ENCODE data around the gene CIROP. TPM values are rescaled to one million over a fixed set of nuclear protein-coding genes. Genes with fewer than 3 reads are reported as not detected.

The CIROP gene
- total RNA-seq, 1 experiment from 2014 or later = not detected

- Mint-ChIP-seq H3K27me3 (ENCODE audit: insufficient read depth, unreplicated experiment) (no peaks in the 10 kb centered on the region), H3K9me3 (ENCODE audit: unreplicated experiment) (no peaks in the 10 kb centered on the region), H3K4me3 (ENCODE audit: unreplicated experiment) (no peak overlapping the region), H3K36me3 (ENCODE audit: insufficient read depth, unreplicated experiment) (no peaks in the 10 kb centered on the region), H3K27ac (ENCODE audit: unreplicated experiment) (no peak overlapping the region), H3K4me1 (ENCODE audit: low read depth, unreplicated experiment) (no peaks in the 10 kb centered on the region)
- no peaks in the 10 kb centered on the region for H3K27me3 ChIP-seq (replicated peaks; ENCODE audit: control insufficient read depth, insufficient read depth, low read length)
- TF ChIP-seq, protein P1, sequence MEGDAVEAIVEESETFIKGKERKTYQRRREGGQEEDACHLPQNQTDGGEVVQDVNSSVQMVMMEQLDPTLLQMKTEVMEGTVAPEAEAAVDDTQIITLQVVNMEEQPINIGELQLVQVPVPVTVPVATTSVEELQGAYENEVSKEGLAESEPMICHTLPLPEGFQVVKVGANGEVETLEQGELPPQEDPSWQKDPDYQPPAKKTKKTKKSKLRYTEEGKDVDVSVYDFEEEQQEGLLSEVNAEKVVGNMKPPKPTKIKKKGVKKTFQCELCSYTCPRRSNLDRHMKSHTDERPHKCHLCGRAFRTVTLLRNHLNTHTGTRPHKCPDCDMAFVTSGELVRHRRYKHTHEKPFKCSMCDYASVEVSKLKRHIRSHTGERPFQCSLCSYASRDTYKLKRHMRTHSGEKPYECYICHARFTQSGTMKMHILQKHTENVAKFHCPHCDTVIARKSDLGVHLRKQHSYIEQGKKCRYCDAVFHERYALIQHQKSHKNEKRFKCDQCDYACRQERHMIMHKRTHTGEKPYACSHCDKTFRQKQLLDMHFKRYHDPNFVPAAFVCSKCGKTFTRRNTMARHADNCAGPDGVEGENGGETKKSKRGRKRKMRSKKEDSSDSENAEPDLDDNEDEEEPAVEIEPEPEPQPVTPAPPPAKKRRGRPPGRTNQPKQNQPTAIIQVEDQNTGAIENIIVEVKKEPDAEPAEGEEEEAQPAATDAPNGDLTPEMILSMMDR (IDR thresholded peaks at IDR 0.05; ENCODE audit: insufficient read depth in 1 of 2, low read depth in 1 of 2, low read length in 1 of 2, severe bottlenecking in 1 of 2, unreplicated experiment in 1 of 2) = no peak
- no peaks in the 10 kb centered on the region for H3K4me1 ChIP-seq
- no TSS peak for BruUV-seq (replicated peaks)
- no peak overlapping the region for H3K4me3 ChIP-seq (ENCODE audit: low read depth, low read length)
- CTCF ChIA-PET = interaction anchor here (0.5 to 0.8 kb wide), 2 partner anchors 46 to 87 kb away, joined by 3 read pairs; no protein-coding TSS in a partner anchor
- intact Hi-C loops (cut with micrococcal nuclease; ENCODE audit: unreplicated experiment) = no loop called here
- no peaks in the 10 kb centered on the region for H3K36me3 ChIP-seq (ENCODE audit: control insufficient read depth, insufficient read depth, low read length)
- POLR2A ChIA-PET = no interaction called here
- DNase-seq = no peak
- H3K9me3 ChIP-seq = no peaks in the 10 kb centered on the region
These were observed 10.4 kb upstream of the CIROP start for GRCh38 chr14:23115039-23115731.

DNA sequence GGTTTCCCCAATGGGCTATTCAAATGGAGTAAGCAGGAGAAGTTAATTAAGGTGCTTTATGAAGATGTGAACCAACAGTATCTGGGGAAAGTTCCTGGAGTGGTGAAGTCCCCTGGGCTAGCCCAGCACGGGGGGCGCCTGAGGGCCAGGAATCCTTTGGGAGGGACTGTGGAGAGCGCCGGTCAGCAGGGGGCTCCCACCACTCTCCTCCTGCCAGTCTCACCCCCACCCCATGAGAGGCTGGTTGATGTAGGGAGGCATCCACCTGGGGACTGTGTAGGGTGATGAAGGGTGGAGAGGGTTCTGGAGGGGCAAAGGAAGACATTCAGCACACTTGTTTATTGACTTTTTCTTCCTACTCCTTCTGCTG lies 9.9 kb upstream of the CIROP start:
- H3K4me3 Mint-ChIP-seq (ENCODE audit: unreplicated experiment) = no peak overlapping the region
- POLR2A ChIA-PET = no interaction called here
- H3K4me1 Mint-ChIP-seq (ENCODE audit: low read depth, unreplicated experiment) = no peaks in the 10 kb centered on the region
- no TSS peak for BruUV-seq (replicated peaks)
- H3K27me3 Mint-ChIP-seq (ENCODE audit: insufficient read depth, unreplicated experiment) = no peaks in the 10 kb centered on the region
- CTCF ChIA-PET = interaction anchor here (0.8 kb wide), 1 partner anchor 46 kb away, joined by 3 read pairs; no protein-coding TSS in a partner anchor
- no peaks in the 10 kb centered on the region for H3K4me1 ChIP-seq
- H3K9me3 Mint-ChIP-seq (ENCODE audit: unreplicated experiment) = no peaks in the 10 kb centered on the region
- H3K27me3 ChIP-seq (replicated peaks; ENCODE audit: control insufficient read depth, insufficient read depth, low read length) = no peaks in the 10 kb centered on the region
- no peaks in the 10 kb centered on the region for H3K36me3 Mint-ChIP-seq (ENCODE audit: insufficient read depth, unreplicated experiment)
- no peak overlapping the region for H3K4me3 ChIP-seq (ENCODE audit: low read depth, low read length)
- no peaks in the 10 kb centered on the region for H3K9me3 ChIP-seq
- no peak overlapping the region for H3K27ac Mint-ChIP-seq (ENCODE audit: unreplicated experiment)
- TF ChIP-seq, protein P1 (IDR thresholded peaks at IDR 0.05; ENCODE audit: insufficient read depth in 1 of 2, low read depth in 1 of 2, low read length in 1 of 2, severe bottlenecking in 1 of 2, unreplicated experiment in 1 of 2) = no peak
- DNase-seq = no peak
- intact Hi-C loops (cut with micrococcal nuclease; ENCODE audit: unreplicated experiment) = no loop called here
- no peaks in the 10 kb centered on the region for H3K36me3 ChIP-seq (ENCODE audit: control insufficient read depth, insufficient read depth, low read length)

DNA sequence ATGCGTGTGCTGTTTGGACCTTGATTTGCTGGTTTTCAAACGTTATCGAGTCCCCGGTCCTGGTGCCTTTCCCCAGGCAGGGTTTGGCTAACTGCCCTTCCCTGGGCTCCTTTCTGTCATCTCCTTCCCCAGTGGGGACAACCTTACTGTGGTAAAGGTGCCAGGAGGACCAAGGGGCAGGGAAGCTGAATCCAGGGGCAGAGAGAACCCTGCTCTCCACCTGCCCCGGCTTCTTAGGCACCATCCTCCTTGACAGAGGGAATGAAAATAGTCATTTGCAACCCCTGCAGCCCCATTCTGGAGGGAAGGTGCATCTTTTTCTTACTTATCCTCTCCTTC lies 9.3 kb upstream of the CIROP start:
- Mint-ChIP-seq H3K36me3 (ENCODE audit: insufficient read depth, unreplicated experiment) (no peaks in the 10 kb centered on the region), H3K27ac (ENCODE audit: unreplicated experiment) (no peak overlapping the region)

More for the DNA sequence above, 9.3 kb upstream of the CIROP start:
- no TSS peak for BruUV-seq (replicated peaks)
- ChIA-PET CTCF (interaction anchor here (1.5 kb wide), 1 partner anchor 19 kb away, joined by 3 read pairs; the partner anchor contains the start of genes ACIN1 and C14orf119), POLR2A (no interaction called here)
- Histone ChIP-seq H3K4me3 (ENCODE audit: low read depth, low read length) (no peak overlapping the region), H3K4me1 (no peaks in the 10 kb centered on the region), H3K27me3 (replicated peaks; ENCODE audit: control insufficient read depth, insufficient read depth, low read length) (no peaks in the 10 kb centered on the region), H3K36me3 (ENCODE audit: control insufficient read depth, insufficient read depth, low read length) (no peaks in the 10 kb centered on the region), H3K9me3 (no peaks in the 10 kb centered on the region)
- no peaks in the 10 kb centered on the region for H3K27me3 Mint-ChIP-seq (ENCODE audit: insufficient read depth, unreplicated experiment)
- no peaks in the 10 kb centered on the region for H3K9me3 Mint-ChIP-seq (ENCODE audit: unreplicated experiment)
- DNase-seq = no peak
- intact Hi-C loops (cut with micrococcal nuclease; ENCODE audit: unreplicated experiment) = no loop called here
- H3K4me1 Mint-ChIP-seq (ENCODE audit: low read depth, unreplicated experiment) = no peaks in the 10 kb centered on the region
- TF ChIP-seq, protein P1 (IDR thresholded peaks at IDR 0.05; ENCODE audit: insufficient read depth in 1 of 2, low read depth in 1 of 2, low read length in 1 of 2, severe bottlenecking in 1 of 2, unreplicated experiment in 1 of 2) = no peak
- no peak overlapping the region for H3K4me3 Mint-ChIP-seq (ENCODE audit: unreplicated experiment)
